Activated T-cell treated with anti-CD3 and anti-CD28 coated beads, Interleukin-2, amount 50 U/mL, for 24 hours (primary cell): ENCODE results near the gene CUBN.

Source experiments
- DNase-seq: peaks from one replicate; pipeline ENCODE4 v3.0.0-alpha.2; 2020
- H3K27ac Mint-ChIP-seq: 2 replicates; pipeline ENCODE4 v1.8.0; 2020; ENCODE audit warnings: mild to moderate bottlenecking, mixed read lengths
- H3K27me3 Mint-ChIP-seq: 2 replicates; pipeline ENCODE4 v1.8.0; 2020; ENCODE audit warnings: mixed read lengths
- H3K36me3 Mint-ChIP-seq: 2 replicates; pipeline ENCODE4 v1.8.0; 2020; ENCODE audit warnings: low read depth, mixed read lengths
- H3K4me1 Mint-ChIP-seq: 2 replicates; pipeline ENCODE4 v1.8.0; 2020; ENCODE audit warnings: low read depth, mixed read lengths
- H3K4me3 Mint-ChIP-seq: 2 replicates; pipeline ENCODE4 v1.8.0; 2020; ENCODE audit warnings: mild to moderate bottlenecking, moderate library complexity, mixed read lengths
- H3K9me3 Mint-ChIP-seq: 2 replicates; pipeline ENCODE4 v1.8.0; 2020; ENCODE audit warnings: mixed read lengths

Gene CUBN

DNA sequence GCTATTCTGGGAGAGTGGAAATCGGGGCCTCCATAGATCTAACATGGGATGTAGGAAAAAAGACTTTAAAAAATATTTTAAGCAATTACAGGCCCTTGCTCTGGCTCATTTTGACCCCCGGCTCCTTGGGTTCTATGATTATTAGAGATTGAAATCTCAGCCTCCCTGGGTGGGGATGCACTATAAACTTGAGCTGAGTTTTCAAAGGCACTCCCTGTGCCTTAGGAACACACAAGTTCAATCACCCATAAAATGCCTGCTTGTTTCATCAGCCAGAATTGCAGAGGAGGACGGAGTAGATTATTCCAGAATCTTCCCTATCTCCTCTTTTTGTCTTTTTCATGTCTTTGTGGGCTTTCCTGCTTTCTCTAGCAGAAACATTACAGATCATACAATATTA is 145.4 kb downstream of the CUBN start:
- peaks cover 8% of the 10 kb centered on the region for H3K36me3 Mint-ChIP-seq
- H3K9me3 Mint-ChIP-seq: no peaks in the 10 kb centered on the region
- no peak overlapping the region for H3K27ac Mint-ChIP-seq
- H3K27me3 Mint-ChIP-seq: no peaks in the 10 kb centered on the region
- H3K4me3 Mint-ChIP-seq: no peak overlapping the region
- no peaks in the 10 kb centered on the region for H3K4me1 Mint-ChIP-seq
- DNase-seq: no peak

DNA sequence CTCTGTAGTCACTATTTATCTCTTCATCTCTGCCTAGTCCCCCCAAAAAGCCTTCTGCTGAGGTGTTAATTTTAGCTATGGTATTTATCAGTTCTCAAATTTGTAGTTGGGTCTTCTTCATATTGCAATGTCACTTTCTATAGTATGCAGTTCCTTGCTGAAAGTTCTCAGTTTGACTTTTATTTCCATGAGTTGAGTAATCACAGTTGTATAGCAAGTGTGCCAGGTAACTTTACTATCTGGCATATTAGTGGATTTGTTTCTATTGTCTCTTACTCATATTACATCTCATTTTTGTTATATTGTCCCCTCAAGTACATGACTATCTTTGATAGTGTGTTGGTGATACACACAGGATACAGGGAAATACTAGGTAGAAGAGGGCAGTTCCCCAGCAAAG is 152.8 kb downstream of the CUBN start:
- Mint-ChIP-seq H3K36me3 (peaks cover 8% of the 10 kb centered on the region), H3K27ac (no peak overlapping the region)

DNA sequence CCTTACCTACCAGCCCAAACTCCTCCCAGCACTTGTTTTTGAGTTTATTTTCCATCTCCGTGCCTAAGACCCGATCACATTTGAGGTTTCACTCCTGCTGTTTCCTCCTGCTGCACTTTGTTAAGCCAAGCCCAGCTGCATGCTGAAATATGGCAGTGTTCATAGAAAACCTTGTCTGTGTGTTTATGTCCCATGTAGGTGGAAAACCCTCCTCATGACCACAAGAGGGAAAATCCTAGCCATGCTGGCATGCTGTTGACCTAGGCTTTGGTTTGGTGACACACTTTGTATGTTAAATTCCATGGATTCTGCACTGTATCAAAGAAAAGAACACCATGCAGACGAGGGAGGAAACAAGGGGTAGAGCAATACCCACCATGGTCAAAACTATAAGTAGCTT is 154.4 kb downstream of the CUBN start:
- Mint-ChIP-seq H3K27me3 (no peaks in the 10 kb centered on the region), H3K4me3 (no peak overlapping the region), H3K27ac (no peak overlapping the region), H3K9me3 (peaks cover 2% of the 10 kb centered on the region), H3K36me3 (peaks cover 4% of the 10 kb centered on the region), H3K4me1 (peaks cover 15% of the 10 kb centered on the region)
- no peak for DNase-seq

More for the DNA sequence above, 152.8 kb downstream of the CUBN start:
- H3K4me3 Mint-ChIP-seq: no peak overlapping the region
- DNase-seq: no peak
- no peaks in the 10 kb centered on the region for H3K27me3 Mint-ChIP-seq
- H3K4me1 Mint-ChIP-seq: peaks cover 15% of the 10 kb centered on the region
- H3K9me3 Mint-ChIP-seq: peaks cover 2% of the 10 kb centered on the region

DNA sequence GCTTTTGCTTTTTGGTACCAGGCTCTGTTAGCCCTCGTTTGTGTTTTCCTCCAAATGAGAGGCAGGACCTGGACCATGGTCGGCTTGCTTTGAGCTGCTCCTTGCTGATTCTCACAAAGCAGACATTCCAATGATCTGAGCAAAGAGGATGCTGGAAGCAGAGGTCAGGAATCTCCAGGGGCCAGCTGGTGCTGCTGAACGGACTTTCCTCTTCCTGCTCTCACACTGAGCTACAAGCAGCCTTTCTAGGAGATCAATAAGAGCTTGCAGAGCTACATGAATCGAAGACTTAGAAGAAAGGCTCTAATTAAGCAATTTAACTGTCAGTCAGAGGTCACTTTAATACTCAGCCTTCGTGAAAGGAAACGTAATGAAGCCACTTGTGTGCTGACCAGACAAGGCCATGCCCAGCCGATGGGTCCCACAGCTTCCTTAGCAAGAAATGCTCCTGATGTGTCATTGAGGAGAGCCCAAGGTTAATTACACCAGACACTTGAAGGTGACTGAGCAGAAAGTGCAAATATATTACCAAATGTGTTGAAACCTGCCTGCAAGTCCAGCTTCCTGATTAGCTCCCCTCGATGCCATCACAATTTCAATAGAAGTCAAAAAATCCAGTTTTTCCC is 161.1 kb downstream of the CUBN start:
- no peak overlapping the region for H3K27ac Mint-ChIP-seq
- DNase-seq: no peak

DNA sequence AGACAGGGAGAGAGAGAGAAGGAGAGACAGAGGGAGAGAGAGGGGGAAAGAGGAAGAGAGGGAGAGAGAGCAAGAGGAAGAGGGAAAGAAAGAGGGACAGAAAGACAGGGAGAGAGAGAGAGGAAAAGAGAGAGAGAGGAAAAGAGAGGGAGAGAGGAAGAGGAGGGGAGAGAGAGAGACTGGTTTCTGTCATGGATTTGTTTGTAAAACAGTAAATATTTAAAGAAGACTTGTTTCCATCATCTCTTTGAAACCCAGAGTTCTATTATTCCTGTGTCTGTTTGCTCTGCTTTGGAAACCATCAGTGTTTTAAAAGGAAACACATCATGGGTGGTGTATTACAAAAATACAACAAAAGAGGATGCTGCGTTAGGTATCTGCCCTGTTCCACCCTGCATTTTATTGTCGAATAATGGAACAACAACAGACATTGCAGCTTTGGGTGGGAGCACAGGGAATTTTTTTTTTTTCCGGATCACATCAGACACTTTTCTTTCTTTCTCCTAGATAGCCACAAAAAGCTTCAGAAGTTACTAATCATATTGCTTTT is 161.7 kb downstream of the CUBN start:
- H3K4me3 Mint-ChIP-seq: no peak overlapping the region
- no peak for DNase-seq
- H3K4me1 Mint-ChIP-seq: peaks cover 22% of the 10 kb centered on the region
- no peaks in the 10 kb centered on the region for H3K27me3 Mint-ChIP-seq
- H3K36me3 Mint-ChIP-seq: no peaks in the 10 kb centered on the region
- no peaks in the 10 kb centered on the region for H3K9me3 Mint-ChIP-seq
- H3K27ac Mint-ChIP-seq: no peak overlapping the region

More for the DNA sequence above, 161.1 kb downstream of the CUBN start:
- Mint-ChIP-seq H3K4me3 (no peak overlapping the region), H3K9me3 (no peaks in the 10 kb centered on the region), H3K36me3 (no peaks in the 10 kb centered on the region), H3K27me3 (no peaks in the 10 kb centered on the region), H3K4me1 (peaks cover 22% of the 10 kb centered on the region)

DNA sequence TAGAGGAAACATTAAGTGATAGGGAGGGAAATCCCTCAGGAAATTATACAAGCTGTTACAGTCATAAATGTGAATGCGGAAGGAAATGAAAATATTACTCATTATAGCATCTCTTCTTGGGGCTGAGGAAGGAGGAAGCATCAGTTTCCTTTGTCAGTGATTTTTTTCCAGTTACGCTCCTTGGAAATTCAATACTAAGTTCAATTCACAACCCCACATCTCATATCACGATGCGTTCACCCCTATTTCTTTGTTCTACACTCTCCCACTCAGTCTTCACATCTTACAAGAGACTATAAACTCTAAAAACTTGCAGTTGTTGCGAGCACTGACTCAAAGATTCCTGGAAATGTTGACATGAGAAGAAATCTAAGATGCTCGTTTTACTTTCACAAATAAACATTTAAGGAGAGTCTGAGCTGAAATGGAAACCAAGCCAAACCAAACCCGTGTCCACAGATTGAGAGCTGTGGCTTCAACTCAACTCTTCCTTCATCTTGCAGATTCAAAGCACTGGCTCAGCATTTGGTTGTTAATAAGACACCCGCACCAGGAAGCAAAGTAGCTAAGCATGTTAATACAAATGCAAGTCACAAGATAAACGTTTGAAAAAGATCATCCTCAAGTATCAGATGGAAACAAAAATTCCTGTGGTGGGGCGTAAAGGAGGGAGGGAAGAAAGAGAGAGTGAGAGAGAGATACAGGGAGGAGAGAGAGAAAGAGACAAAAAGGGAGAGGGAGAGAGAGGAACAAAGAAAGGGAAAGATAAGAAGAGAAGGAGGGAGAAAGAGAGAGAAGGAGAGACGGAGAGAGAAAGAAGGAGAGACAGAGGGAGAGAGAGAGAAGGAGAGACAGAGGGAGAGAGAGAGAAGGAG is 162.4 kb downstream of the CUBN start:
- no peak for DNase-seq
- Mint-ChIP-seq H3K36me3 (no peaks in the 10 kb centered on the region), H3K27me3 (no peaks in the 10 kb centered on the region), H3K4me3 (peak overlapping the region; percentile 20), H3K27ac (peak overlapping the region; percentile 75), H3K4me1 (peaks cover 22% of the 10 kb centered on the region), H3K9me3 (no peaks in the 10 kb centered on the region)

DNA sequence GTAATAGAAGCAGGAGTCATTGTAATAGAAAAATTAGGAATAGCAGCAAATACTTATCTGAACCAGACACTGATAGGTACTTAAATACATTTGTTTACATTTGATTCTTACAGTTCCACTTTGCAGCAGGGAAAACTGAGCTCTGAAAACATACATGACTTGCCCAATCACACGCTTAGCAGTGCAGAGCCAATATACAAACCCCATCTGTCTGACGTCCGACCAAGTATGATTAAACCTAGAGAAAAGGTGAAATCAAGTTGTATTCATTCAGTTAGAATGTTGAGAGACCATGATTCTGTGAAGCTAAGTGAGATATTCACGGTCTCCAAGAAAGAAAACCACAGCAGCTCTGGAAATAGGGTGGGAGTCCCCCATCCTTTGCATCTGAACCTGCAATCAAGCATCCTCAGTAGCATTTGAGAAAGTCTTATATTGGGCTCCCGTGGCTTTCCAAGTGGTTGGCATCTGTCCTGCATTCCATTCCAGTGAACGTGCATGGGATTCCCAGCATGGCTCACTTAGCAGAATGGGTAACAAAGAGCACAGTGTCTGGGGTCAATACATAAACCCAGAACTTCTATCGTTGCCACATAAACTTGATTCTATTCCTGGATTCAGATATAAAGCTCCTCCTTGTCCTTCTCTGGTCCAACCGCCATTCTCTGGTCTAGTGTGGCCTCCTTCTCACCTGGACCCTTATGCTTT is 163.7 kb downstream of the CUBN start:
- H3K4me3 Mint-ChIP-seq: no peak overlapping the region
- H3K27me3 Mint-ChIP-seq: no peaks in the 10 kb centered on the region
- no peak overlapping the region for H3K27ac Mint-ChIP-seq
- DNase-seq: no peak
- peaks cover 22% of the 10 kb centered on the region for H3K4me1 Mint-ChIP-seq
- H3K9me3 Mint-ChIP-seq: no peaks in the 10 kb centered on the region
- no peaks in the 10 kb centered on the region for H3K36me3 Mint-ChIP-seq

DNA sequence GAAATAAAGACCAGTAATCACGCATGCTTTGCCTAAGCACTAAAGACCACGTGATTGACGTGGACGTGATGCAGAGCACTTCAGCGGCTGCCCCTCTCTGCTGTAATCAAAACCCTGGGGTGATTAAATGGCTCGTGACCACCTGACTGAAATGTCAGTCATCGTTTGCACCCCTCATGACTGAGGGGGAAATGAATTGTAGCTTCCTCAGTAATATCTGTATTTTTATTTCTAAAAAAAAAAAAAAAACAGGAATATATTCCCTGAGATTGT is 164.3 kb downstream of the CUBN start:
- Mint-ChIP-seq H3K4me3 (no peak overlapping the region), H3K36me3 (no peaks in the 10 kb centered on the region), H3K27ac (no peak overlapping the region), H3K4me1 (peaks cover 22% of the 10 kb centered on the region), H3K9me3 (no peaks in the 10 kb centered on the region), H3K27me3 (no peaks in the 10 kb centered on the region)
- DNase-seq: no peak

DNA sequence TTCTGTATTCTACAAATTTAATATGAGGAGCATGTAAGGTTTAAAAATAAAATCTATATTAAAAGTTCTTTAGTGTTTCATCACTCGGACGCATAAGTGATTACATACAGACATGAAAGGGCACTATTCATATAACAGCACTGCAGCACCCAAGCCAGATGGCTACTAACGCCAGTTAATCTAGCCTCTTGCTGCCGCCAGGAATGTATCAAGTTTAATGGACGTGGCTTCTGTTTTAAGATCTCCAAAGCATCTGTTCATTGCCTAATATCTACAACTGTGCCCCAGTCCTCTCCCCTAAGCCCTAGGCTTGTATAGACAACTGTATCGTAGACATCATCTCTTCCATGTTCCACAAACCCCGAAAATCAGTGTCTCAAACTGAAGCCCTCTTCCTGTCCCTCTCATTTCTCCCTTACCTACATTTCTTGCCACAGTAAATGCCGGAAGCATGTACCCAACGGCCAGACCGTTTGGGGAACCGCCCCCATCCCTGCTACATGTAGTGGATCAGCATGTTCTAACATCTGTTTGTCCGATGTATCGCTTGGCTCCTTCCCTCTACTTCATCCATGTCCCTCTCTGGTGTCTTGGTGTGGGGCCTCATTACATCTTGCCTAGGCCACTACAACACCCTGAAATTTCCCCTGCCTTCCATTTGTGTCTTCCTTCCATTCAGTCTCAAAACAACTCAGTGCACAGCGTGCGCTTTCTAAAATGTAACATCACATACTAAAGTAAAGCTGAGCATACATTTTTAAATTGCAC is 164.9 kb downstream of the CUBN start:
- no peaks in the 10 kb centered on the region for H3K9me3 Mint-ChIP-seq
- no peak overlapping the region for H3K4me3 Mint-ChIP-seq
- H3K4me1 Mint-ChIP-seq: peaks cover 22% of the 10 kb centered on the region
- no peak for DNase-seq
- no peaks in the 10 kb centered on the region for H3K36me3 Mint-ChIP-seq
- H3K27me3 Mint-ChIP-seq: no peaks in the 10 kb centered on the region
- H3K27ac Mint-ChIP-seq: no peak overlapping the region

DNA sequence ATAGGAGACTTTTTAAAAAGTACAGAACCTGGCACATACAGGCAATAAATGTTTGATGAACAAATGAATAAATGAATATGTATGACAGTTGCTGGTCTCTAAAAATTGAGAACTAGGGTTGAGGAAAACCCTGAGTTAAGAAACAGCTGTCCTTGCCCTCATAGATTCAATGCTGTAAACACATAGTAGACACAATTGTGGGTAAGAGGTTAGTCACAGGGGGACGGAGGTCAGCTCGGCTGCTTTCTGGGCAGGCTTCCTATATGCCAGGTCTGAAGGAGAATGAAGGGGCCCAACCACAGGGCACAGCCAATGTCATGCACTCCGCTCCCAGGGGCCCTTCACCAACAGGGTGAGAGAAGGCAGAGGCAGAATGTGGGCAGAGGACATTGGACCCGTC is 169.1 kb downstream of the CUBN start:
- H3K36me3 Mint-ChIP-seq: no peaks in the 10 kb centered on the region
- H3K9me3 Mint-ChIP-seq: no peaks in the 10 kb centered on the region
- no peak overlapping the region for H3K27ac Mint-ChIP-seq
- no peaks in the 10 kb centered on the region for H3K27me3 Mint-ChIP-seq
- no peak for DNase-seq
- H3K4me3 Mint-ChIP-seq: no peak overlapping the region
- H3K4me1 Mint-ChIP-seq: no peaks in the 10 kb centered on the region

DNA sequence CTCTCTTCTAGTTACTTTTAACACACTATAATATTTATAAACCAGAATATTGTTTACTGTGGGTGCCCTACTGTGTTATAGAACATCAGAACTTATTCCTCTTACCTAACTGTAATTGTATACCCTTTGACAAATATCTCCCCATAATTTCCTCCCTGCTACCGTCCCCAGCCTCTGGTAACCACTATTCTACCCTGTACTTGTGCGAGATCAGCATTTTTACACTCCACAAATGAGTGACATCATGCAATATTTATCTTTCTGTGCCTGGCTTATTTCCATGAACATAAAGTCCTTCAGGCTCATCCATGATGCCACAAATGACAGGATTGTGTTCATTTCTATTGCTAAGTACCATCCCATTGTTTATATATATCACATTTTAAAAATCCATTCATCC is 172.6 kb downstream of the CUBN start:
- Mint-ChIP-seq H3K4me3 (no peak overlapping the region), H3K4me1 (peaks cover 7% of the 10 kb centered on the region), H3K9me3 (no peaks in the 10 kb centered on the region), H3K36me3 (no peaks in the 10 kb centered on the region), H3K27me3 (no peaks in the 10 kb centered on the region), H3K27ac (no peak overlapping the region)
- DNase-seq: no peak

DNA sequence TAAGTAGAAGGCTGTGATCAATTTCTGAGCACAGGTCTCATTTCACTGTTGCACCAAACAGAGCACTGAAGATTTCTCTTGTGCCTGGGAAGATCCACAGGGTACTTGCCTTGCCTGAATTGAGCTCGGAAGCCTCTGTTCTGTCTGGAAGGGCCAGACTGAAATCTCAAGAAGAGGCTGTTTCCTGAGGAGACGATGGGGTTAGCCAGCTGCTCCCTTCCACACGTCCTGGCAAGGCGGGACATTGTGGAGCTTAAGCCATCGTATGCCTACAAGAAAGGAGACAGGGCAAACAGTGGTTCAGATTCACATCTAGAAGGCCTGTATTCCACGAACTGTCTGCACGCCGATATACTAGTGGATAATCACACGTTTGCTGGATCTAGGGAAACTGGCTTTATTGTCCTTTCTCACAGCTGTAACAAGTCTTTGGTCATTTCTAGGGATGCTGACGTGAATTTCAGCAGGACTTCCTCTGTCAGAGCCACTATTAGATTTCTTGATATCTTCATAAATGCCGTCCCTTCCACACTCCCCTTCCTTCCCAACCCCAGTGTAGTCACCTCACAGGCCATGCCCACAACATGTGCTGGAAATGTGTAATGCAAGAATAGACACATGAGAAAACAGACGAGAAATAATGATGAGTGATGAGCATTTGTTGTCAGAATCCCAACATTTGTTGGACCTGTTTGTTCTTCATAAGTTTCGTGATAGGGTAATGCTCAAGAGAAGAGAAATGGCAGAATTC is 175.2 kb downstream of the CUBN start:
- Mint-ChIP-seq H3K4me3 (no peak overlapping the region), H3K4me1 (peaks cover 23% of the 10 kb centered on the region), H3K9me3 (no peaks in the 10 kb centered on the region), H3K27me3 (no peaks in the 10 kb centered on the region), H3K27ac (no peak overlapping the region), H3K36me3 (no peaks in the 10 kb centered on the region)
- DNase-seq: no peak

DNA sequence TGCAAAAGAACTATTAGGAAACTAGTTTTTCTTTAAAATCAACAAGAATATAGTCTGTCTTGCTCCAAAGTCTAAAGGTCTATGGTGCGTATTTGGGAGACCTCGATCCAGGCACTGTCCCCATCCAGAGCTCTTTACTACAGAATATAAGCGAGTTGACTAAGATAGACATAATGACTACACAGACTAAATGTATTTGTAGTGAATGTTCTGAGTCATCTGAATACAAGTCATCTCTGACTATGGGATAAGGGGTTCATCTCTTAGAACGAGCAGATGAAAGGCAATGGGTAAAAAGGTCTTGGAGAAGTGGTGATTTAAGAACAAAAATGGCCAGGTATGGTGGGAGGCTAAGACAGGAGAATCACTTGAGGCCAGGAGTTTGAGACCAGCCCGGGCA is 176.3 kb downstream of the CUBN start:
- no peak for DNase-seq
- Mint-ChIP-seq H3K9me3 (no peaks in the 10 kb centered on the region), H3K4me1 (peaks cover 23% of the 10 kb centered on the region), H3K4me3 (no peak overlapping the region), H3K27me3 (no peaks in the 10 kb centered on the region), H3K27ac (no peak overlapping the region), H3K36me3 (no peaks in the 10 kb centered on the region)

DNA sequence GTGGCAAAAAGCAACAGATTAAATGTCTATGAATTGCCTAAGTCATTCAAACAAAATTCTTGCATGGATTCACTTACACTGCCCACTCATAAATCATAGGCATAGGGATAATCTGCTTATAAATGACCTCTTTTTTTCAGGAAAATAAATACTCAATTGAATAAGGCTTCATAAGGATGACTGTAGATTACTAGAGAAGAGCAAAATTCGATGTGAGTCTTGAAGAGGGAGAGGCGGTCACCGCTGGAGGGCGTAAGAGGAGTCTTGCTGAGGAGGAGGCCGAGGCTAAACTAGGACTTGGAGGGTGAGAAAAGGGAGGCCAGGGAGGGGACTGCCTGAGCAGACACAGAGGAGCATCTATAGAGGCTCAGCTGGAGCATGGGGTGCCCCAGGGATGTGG is 177.0 kb downstream of the CUBN start:
- H3K27ac Mint-ChIP-seq: peak overlapping the region; percentile 1
- peaks cover 25% of the 10 kb centered on the region for H3K4me1 Mint-ChIP-seq
- no peaks in the 10 kb centered on the region for H3K36me3 Mint-ChIP-seq

More for the DNA sequence above, 177.0 kb downstream of the CUBN start:
- DNase-seq: no peak
- no peak overlapping the region for H3K4me3 Mint-ChIP-seq
- no peaks in the 10 kb centered on the region for H3K9me3 Mint-ChIP-seq
- H3K27me3 Mint-ChIP-seq: no peaks in the 10 kb centered on the region
